GM21381 (cell line): ENCODE results near the gene ACER1.

ENCODE experiments used
- ATAC-seq: cut with Tn5 transposase; IDR thresholded peaks from one replicate; pipeline ENCODE4 v1.9.1; 2021; ENCODE audit warnings: mild to moderate bottlenecking, moderate library complexity; ENCODE audit not compliant: unreplicated experiment

Gene ACER1

GRCh38 chr19:6269101-6269886 is 64.1 kb downstream of the ACER1 start:
- no peak for ATAC-seq

- ATAC-seq, result no peak
These were observed 65.0 kb downstream of the ACER1 start for GRCh38 chr19:6268382-6268771.

GRCh38 chr19:6267552-6268381 is 65.6 kb downstream of the ACER1 start:
- no peak for ATAC-seq

GRCh38 chr19:6264803-6265202 is 68.6 kb downstream of the ACER1 start:
- no peak for ATAC-seq

GRCh38 chr19:6263735-6264444 is 69.5 kb downstream of the ACER1 start:
- no peak for ATAC-seq

GRCh38 chr19:6263306-6263705 is 70.1 kb downstream of the ACER1 start:
- no peak for ATAC-seq

- no peak for ATAC-seq
These were observed 70.9 kb downstream of the ACER1 start for GRCh38 chr19:6262519-6262918.

GRCh38 chr19:6261883-6262282 is 71.5 kb downstream of the ACER1 start:
- ATAC-seq, result no peak

GRCh38 chr19:6260912-6261650 is 72.3 kb downstream of the ACER1 start:
- ATAC-seq, result no peak

- ATAC-seq, result no peak
These were observed 73.0 kb downstream of the ACER1 start for GRCh38 chr19:6260376-6260775.

- ATAC-seq, result no peak
These were observed 74.0 kb downstream of the ACER1 start for GRCh38 chr19:6259312-6259861.

GRCh38 chr19:6258812-6259311 is 74.5 kb downstream of the ACER1 start:
- ATAC-seq, result no peak
